ENCODE data around the gene GOLGA7B.

GOLGA7B gene

DNA sequence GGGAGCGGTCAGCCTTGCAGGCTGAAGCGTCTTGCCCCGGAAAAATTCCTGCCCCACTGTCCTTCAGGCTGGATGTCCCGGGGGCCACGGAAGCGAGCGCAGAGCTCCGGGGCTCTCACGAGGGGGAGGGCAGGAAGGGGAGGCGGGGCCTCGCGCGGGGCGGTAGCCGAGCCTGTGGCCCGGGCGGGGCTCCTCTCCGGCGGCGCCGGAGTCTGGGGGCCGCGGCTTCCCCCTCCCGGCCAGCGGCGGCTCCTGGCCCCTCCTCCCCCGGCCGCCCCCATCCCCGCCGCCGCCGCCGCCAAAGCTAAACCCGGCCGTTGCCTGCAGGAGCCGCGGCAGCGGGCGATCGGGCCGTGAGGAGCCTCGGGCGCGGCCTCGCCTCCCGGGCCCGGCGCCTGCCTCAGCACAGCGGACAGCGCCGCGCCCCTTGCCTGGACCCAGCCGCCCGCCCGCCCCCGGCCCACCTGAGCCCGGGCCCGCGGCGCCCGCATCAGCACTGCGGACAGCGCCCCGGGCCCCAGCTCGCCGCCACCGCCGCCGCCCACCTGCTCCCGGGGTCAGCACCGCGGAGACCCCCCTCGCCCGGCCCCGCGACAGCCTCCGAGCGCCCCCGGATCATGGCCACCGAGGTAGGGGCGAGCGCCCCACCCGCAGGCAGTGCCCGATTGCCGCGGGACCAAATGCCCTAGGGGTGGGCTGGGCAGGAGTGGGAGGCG, at the start of gene GOLGA7B:
TSS of gene GOLGA7B (plus strand) at position 157 of the 716 bp plus-strand sequence. CDS start at position 618, 461 bp downstream.
- peak; percentile 46 for DNase-seq (ENCODE audit: low spot score)

DNA sequence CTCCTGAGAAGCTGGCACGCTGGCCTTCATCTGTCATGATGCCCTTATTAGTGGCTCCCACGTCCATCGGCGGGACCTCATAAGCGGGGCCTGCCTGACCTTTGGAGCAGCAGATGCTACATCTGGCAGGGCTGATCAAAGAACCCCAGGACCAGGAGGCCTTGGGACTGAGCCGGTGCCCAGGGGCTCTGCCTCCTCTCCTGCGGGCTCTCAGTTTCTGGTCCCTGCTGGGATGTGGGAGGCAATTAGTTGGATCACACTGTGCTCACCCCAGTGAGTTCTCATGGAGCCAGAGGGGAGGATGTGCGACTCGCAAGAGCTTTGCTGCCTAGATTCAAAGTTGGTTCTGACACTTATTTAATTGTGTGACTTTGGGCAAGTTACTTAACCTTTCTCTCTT, 49.2 kb upstream of the GOLGA7B start:
- no peak for DNase-seq (ENCODE audit: low spot score)

DNA sequence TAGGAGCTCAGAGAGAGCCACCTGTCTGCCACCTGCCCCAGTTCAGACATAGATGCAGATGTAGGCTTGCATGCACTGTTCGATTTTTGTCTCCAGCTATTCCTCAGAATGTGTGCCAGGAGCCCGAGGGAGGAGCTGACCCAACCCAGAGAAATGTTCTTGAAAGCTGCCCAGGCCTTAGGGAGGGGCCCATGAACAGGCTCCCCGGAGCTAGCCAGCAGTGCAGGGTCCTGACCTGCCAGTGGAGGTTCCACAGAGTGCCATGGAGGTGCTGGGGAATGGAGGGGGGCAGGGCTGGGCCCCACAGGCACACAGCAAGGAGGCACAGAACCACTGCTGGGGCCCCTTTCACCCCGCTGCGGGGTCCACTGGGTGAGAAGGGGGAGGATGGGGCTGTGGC, 48.2 kb upstream of the GOLGA7B start:
- DNase-seq (ENCODE audit: low spot score): no peak

DNA sequence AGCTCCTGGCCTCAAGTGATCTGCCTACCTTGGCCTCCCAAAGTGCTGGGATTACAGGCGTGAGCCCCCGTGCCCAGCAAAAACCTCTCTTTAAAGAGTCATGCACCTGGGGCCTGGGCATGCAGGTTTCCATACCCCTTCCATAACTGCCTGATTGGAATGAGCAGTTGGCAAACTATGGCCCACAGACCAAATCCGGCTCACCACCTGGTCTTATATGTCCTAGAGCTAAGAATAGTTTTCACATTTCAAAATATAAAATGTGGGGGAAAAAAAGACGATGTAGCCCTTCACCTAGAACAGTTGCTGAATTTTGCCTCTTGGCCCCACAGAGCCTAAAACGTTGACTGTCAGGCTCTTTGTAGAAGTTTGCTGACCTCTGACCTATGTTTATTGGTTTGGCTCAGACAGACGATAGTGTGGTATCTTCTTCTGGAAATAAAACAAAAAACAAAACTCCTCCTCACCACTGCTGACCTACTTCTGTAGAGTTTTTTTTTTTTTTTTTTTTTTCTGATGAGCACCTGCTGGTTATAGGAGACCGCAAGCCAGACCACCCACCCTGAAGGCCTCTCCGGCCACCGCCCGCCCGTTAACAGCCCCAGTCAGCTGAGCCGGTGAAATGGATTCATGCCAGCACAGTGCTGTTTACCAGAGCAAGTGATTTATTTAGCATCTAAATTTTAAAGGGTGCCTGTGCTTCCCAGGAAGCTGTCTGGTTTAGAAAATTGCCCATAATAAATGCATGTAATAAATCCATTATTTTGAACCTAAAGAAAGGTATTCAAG, 44.4 kb upstream of the GOLGA7B start:
- no peak for DNase-seq (ENCODE audit: low spot score)

DNA sequence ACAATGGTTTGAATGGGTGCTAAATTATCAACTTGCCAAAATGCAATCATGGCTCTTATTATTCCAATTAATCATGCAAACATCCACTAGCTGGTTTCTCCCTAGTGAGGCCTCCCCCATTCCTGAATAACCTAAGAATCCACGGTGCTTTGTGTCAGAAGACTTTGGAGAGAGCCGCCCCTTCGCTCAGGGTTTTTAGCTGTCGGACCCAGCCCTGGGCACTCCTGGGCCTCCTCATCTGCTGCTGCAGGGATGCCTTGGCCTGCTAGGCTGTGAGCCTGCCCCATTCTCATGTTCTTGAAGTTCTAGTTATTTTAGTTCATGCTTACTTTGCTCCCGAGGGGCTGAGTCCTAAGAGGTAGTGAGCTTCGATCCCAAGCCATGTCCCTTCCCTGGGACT, 43.7 kb upstream of the GOLGA7B start:
- DNase-seq (ENCODE audit: low spot score): no peak

DNA sequence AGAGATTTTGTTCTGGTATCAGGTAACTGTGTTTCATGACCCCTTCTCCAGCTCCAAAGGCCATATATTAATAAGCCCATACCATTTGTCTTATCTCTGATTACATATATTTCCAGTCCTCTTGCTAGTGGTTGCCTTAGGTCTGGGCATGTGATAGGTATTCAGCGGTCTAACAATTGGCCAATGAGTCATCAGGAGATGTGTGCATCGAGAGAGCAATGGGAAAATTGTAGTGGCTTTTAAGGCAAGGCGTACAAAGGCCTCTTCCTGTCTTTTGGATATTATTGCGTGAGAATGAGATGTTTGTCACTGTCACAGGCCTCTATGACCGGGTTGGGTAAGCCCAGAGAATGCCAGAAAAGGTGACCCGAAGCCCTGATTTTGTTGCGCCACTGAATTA, 39.2 kb upstream of the GOLGA7B start:
- DNase-seq (ENCODE audit: low spot score): peak; percentile 20

DNA sequence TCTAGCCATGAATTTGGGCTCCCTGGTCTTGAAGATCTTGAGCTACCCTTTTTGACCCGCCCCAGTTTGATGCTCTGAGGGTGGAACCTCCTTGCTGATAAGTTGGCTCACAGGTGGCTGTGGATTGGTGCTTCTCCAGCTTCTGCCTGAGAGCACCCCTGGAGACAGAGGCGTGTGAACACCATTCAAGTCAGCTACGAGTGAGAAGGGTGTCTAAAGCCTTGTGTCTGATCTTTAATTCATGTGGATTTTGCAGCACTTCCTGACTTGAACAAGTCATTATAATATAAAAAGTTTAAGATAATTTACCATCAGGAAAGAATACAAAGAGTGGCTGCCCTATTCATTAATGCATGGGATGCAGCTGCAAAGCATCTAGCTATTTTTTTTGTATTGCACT, 37.7 kb upstream of the GOLGA7B start:
- DNase-seq (ENCODE audit: low spot score): no peak

DNA sequence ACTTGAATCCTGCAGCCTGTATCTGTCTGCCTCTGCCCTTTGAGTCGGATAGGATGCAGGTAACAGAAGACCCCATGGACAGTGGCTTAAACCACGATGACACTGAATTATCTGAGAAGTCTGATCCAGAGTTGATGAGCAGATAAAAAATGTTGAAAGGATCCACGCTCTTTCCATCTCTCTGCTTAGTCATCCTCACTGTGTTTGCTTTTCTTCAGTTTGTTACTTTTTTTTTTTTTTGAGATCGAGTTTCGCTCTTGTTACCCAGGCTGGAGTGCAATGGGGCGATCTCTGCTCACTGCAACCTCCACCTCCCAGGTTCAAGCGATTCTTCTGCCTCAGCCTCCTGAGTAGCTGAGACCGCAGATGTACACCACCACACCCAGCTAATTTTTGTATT, 36.9 kb upstream of the GOLGA7B start:
- no peak for DNase-seq (ENCODE audit: low spot score)

DNA sequence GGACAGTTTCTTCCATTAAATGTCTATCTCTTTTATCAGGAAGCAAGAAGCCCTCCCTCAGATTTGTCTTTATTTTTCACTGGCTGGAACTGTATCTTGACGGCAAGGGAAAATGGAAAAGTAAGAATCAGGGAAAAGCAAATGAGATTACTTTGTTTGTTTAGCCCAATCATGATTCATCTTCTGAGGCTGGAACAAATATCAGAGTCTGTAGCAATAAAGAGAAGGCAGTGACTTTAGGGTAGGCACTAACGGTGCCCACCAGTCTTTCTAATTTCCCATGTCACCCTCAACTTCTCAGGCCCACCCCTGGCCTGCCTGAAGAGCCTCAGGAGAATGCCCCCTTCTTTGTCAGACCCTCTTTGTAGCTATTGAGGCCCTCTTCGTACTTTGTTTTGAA, 36.3 kb upstream of the GOLGA7B start:
- no peak for DNase-seq (ENCODE audit: low spot score)

DNA sequence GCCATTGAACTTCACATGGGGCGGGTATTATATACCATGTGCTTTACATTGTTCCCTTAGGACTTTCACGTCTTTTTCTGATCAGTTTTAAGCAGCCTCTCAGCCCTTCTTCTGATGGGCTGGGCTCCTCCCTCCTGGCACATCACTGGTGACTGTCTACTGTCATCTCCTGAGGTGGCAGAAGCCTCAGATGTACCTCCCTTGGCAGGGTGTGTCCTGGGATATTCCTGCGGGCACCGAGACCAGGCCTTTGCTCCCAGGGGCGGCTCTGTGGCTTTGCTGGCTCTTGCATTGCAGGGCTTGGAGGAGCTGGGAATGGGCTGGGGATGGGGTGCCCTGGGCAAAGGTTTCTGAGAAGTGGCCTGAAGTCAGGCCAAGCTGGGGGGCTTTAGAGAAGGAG, 34.6 kb upstream of the GOLGA7B start:
- DNase-seq (ENCODE audit: low spot score): no peak

DNA sequence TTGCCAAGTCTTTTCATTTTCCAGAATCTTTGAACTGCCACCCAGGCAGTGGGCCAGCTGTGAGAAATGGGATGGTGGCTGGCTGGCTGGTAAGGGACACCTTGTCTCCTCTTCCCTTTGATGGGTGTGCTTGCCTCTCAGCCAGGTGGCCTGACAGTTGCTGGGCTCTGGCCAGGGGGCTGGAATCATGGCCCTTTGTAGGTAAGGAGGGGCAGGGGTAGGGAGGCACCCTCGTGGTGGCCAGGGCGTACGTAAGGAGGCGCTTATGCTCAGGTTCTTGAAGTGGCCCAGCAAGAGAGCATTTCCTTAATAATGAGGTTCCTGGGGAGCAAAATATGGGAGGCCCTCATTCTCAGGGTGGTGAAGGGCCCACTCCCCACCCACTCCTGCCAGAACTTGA, 33.0 kb upstream of the GOLGA7B start:
- no peak for DNase-seq (ENCODE audit: low spot score)

DNA sequence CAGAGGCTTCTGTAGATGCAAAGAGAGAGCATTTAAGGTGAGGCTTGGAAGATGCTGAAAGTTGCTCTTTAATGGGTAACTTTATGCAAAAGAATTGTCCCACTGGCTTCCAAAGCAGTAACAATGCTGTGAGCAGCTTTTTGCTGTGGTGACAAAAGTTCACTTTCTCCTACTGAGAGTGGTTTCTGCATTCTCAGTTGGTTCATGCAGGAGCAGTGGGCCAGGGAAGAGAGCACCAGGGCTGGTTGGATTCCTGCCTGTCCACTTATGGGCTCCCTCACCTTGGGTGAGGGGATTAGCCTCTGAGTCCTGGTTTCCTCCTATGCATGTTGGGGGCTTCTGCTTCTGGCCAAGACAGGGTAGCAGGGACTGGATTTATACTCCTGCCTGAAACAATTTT, 31.1 kb upstream of the GOLGA7B start:
- DNase-seq (ENCODE audit: low spot score): no peak

DNA sequence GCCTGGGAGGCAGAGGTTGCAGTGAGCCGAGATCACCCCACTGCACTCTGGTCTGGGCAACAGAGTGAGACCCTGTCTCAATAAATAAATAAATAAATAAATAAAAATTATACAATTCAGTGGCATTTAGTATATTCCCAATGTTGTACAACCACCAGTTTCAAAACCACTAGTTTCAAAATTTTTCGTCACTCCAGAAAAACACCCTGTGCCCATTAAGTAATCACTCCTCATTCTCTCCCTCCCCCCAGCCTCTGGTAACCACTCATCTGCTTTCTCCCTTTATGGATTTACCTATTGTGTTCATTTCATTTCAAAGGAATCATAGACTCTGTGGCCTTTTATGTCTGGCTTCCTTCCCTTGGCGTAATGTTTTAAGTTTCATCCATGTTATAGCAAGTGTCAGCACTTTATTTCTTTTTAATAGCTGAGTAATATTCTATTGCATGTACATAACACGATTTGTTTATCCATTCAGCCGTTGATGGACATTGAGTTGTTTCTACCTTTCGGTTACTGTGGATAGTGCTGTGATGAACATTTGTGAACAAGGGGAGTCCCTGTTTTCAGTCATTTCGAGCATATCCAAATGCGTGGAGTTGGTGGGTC, 29.4 kb upstream of the GOLGA7B start:
- DNase-seq (ENCODE audit: low spot score): no peak

DNA sequence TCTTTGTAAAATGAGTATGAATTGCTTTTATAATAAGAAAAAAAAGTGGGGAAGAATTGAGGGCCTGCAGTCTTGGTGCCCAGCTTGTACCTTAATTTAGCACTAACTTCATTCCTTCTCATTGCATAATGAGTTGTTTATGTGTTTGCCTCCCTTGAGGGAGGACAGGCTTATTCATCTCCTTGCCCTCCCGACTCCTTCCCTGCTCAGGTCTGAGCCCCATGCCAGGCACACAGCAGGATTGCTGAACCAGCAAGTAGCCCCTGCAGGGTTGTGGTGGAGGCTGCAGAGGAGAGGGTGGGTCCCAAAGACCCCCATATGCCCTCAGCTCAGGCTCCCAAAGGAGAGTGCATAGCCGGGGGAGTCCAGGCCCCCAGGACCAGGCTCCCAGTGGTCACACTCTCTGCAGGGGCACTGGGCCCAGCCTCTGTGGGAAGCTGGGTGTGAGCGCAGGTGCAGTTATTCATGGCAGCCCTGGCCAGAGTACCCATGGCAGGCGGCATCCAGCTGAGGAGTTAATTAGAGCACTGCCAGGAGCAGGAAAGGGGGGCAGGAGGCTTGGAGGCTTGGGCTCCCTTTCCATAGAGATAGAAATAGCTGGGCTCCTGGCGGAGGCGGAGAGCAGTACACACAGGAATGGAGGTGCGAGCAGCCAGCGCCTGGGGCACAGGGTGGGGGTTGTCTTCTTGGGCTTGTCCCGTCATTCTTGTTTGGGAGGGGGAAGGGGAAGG, 28.2 kb upstream of the GOLGA7B start:
- no peak for DNase-seq (ENCODE audit: low spot score)

DNA sequence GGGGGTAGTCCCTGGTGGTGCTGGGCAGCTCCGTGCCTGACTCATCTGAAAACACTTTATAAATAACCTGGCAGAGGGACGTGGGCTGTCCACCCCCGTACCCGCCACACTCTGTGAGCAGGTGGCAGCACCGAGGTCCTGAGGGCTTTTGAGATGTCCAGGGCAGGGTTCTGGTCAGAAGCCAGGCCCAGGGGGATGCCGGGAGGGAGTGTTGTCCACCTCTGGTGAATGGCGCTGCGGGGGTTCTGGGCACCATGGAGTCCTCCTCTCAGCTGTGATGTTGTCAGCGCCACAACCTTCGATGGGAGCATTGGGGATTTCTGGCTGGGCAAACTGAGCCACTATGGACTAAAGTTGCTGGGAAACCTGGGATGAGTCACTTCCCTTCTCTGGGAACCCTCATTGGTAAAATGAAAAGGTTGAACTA, 27.4 kb upstream of the GOLGA7B start:
- peak; percentile 81 for DNase-seq (ENCODE audit: low spot score)

DNA sequence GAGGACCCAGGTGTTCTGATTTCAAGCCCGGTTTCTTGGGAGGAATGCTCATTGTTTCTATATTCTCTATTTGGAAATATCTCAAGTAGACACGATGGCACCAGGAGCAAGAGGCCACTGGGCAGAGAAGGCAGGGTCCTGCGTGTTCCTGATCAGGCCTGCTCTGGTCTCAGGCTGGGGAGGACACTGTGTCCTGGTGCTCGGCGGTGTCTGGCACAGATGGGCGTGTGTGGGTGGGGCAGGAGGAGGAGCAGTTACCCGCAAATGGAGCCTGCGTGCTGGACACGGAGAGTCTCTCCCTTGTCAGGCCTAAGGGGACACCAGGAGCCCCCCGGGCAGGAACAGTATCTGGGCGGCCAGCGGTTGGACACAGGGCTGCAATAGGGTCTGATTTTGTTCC, 25.9 kb upstream of the GOLGA7B start:
- no peak for DNase-seq (ENCODE audit: low spot score)

DNA sequence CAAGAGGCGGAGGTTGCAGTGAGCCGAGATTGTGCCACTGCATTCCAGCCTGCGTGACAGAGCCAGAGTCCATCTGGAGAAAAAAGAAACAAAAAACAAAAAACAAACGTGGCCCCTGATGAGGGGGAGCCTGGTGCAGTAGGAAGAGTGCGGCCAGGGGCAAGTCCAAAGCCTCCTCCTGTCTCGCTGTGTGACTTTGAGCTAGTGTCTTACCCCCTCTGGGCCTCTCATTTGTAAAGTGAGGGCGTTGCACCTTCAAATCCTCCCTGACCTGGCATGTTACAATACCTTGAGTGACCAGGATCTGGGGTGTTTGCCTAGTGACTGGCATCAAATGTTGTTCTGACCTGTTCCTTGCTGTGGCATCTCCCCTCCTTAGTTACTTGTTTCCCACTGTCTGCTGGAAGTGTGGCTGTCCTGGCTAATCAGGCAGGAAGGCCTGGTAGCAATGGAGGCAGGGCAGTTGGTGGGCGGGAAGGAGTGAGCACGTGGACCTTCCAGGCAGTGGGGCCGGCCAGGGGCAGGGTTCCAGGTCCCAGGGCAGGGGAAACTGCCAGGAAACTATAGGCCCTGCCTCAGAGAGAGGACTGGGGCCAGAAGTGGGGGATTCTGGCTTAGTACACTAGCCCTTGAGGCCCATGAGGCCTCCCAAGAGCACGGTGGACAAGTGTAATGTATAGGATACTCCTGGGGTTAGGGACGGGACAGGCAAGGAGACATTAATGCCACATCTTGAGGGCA, 24.5 kb upstream of the GOLGA7B start:
- DNase-seq (ENCODE audit: low spot score): no peak

DNA sequence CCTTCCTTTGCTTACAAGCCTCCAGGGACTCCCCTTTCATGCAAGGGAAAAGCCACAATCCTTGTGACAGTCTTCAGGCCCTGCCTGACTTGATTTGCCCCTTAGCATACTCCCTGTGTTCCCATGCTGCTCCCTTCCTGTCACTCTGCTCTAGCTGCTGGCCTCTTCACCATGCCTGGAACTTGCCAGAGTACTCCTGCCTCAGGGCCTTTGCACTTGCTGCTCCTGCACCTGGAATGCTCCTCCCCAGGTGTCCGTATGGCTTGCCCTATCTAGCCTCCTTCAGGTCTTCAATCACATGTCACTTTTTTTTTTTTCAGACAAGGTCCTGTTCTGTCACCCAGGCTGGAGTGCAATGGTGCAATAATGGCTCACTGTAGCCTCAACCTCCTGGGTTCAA, 22.8 kb upstream of the GOLGA7B start:
- no peak for DNase-seq (ENCODE audit: low spot score)

DNA sequence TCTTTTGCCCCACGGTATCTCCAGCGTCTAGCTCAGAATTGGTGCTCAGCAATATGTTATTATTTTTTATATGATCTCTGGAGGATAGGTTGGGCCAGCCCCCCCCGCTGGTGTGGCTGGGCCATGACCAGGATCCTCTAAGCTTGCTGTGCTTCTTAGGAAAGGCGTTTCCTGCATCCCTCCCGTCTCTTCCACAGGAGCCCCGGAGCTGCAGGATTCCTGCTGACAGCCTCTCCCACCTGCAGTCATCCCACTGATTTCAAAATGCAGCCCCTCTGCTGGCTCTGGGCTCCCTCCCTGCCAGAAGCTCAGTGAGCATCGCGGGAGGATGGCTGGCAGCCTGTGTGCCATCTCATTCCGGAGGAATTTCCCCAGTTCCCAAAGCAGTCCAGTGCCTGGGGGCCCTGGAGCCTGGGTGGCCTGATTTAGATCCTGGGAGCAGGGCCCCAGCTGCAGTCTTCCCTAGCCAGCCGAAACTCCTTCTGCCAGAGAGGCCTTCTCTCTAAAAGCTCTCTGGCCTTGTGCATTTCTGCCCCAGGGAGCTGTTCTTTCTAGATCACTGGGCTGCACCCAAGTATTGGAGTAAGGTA, 21.8 kb upstream of the GOLGA7B start:
- DNase-seq (ENCODE audit: low spot score): peak; percentile 31

DNA sequence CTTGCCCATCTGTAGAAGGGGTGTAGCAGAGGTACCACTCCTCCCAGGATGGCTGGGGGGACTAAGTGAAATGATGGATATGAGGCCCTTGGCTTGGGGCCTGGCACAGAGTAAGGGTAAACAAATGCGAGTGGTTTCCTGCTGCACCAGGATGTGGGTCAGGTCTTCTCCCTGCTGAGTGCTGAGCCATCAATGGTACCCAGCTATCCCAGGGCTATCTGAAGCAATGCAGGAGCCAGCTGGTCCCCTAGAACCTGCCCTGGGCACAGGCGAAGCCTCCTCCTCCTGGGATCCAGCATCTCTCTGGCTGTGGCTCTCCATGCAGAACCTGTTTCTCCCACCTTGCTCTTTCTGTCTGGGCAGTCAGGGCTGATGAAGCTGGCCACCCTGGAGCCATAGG, 20.9 kb upstream of the GOLGA7B start:
- no peak for DNase-seq (ENCODE audit: low spot score)

DNA sequence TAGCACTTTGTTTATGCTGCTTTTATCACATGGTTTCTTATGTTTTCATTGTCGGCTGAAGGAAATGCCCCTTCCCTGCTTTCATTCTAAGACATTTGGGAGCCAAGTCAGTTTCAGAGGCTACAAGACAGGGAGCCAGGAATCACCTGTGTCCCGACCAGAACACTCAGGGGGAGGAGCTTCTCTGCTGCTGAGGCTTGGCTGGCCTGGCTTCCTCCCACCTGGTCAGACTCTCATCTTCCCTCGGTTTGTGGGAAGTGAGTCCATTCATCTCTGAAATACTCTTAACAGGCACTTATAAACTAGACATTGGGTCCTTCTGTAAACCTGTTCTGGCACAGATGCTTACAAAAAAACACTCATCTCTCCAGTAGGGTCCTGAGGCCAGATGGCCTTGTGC, 19.6 kb upstream of the GOLGA7B start:
- no peak for DNase-seq (ENCODE audit: low spot score)

All from kidney tubule cell (primary cell).